Activated T-cell treated with anti-CD3 and anti-CD28 coated beads for 4 hours (primary cell): Measurements from ENCODE around the gene MET.
"Not testable (repeated sequence)": the region's sequence is repeated elsewhere in the genome, so short reads cannot be mapped to it uniquely, and the experiment has no call there.

ENCODE experiments used
- DNase-seq: peaks from one replicate; pipeline ENCODE4 v3.0.0-alpha.2; 2020

MET gene

GRCh38 chr7:116671681-116672595 lies at the start of gene MET:
MET (plus strand) TSS chr7:116672196; CDS start chr7:116699085, 26,889 bp downstream.
- DNase-seq = peak; percentile 1

DNA sequence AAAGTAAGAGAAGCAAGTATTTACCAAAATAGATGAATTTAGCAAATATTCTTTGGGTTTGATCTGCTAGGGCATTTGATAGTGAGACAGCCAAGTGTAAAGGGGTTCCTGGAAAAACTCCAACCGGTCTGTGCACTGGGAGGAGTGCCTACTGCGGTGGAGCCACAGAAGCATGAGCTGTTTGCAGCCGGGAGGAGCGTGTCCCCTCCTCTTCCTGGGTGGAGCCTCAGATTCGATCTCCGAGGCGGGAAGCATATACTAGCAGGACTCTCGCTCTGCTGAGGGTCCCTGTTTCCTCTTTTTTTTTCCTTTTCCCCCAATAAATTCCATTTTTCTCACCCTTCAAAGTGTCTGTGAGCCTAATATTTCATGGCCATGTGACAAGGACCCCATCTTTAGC lies 45.1 kb upstream of the MET start:
- no peak for DNase-seq

DNA sequence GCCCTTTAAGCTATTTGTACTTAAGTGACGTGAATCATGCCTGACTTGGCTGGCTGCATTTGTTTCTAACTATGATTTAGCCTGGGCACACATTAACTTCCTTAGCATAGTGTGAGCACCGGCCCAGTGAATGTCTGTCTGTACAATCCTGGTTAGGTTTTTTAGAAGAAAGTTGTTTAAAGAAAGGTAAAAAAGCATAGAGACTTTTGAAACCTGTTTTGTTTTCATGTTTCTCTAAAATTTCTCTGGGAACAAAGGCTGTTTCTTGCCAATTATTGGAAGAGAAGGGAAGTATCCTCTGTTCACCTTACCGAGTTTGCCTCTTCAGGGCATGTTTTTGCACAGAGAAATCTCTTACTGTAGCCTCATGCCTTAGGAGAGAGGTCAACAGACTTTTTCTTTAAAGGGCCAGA lies 42.9 kb upstream of the MET start:
- no peak for DNase-seq

DNA sequence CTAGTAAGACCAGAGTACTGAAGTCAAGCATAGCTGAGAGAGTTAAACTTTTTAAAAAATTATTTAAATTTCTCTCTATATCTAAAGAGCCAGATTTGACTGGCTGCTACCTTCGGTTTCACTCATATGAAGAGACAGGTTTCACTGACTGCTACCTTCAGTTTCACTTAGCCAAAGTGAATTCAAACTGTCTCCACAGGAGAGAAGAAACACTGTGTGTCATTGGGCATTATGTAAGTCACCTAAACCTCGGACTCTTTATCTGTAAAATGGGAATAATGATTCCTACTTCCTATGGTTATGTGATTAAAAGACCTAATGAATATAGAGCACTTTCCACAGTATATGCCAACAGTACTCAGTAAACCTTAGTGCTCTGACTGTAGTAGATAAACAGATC lies 41.6 kb upstream of the MET start:
- no peak for DNase-seq

DNA sequence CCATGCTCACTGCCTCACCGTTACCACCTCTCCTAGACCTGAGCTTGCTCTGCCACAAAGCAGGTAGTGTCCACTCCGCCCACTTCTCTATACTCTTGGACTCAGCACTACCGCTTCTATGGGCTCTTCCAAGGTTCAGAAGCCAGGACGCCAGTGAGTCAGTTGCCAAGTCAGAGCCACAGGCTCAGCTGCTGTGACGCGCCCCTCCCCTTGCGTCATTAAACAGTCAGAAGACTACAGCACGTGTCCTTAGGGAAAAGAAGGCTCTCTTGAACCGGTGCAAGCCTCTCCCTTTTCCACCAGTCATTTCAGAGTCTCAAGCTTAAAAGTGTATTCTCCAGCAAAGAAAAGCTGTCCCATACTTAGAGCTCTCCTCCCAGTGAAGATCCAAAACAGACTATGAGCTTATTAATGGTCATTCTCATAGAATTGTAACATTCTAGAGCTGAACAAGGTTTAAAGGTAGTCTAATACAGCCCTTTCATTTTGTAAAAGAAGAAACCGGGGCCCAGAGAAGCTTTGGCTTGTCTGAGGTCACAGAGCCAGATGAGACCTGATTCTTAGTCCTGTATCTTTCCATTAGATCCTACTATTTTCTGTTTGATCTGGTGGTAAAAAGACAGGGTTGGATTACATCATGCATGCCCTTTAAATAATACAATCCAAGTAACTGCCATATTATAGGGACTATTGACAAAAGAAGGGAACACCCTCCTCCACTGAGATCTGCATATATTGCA lies 40.9 kb upstream of the MET start:
- no peak for DNase-seq

DNA sequence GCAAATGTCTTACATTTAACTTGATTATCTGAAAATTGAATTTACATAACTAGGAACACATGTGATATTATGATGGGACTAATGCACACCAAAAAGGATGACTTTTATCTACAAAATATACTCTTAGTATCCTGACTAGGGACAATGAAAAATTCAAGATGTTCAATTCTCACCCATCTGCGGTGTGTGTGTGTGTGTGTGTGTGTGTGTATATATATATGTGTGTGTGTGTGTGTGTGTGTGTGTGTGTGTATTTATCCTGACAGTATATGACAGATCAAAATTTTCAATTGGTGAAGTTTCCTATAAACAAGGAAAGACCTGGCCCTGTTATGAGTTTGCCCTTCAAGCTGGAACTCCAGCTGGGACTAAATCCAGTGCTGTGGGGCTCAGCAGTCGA lies 40.3 kb upstream of the MET start:
- no peak for DNase-seq

- no peak for DNase-seq
These were observed 39.6 kb upstream of the MET start for GRCh38 chr7:116632384-116632783.

DNA sequence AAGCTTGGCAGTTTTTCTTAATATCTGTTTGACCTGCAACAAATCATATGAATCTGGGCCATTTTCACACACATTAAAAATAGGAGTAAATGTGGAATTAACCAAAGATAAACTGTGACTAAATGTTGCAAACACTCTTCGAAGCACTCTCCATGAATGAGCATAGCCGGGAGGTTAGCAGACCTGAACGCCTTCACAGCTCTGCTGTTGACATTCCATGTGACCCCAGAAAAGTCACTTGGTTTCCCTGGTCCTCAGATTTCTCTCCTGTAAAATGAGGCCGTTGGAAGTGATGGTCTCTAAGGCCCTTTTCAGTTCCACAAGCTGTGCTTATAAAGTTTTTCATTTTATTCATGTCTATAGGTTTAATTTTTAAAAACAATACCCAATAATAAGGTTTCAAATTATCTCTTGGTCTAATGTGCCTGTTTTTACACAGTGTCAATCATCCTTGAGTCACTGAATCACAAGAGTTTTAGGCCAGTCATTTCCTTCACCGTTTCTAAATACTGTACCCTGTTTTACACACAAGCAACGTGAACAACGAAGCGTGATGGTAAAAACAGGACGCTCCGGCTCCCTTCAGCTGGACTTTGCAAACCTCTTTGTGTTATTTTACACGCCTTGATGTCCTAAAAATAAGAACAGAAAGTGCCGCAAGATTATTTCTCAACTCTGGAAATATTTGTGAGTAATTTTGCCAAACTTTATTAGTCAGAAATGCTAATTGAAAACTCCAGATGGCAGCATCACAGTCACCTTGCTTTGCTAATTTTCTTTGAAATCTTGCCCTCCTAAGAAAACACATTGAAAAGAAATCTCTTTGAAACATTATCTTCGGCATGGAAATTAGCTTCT lies 38.6 kb upstream of the MET start:
- DNase-seq = no peak

- DNase-seq = no peak
These were observed 35.0 kb upstream of the MET start for GRCh38 chr7:116636997-116637396.

- DNase-seq = not testable (repeated sequence)
These were observed 33.4 kb upstream of the MET start for GRCh38 chr7:116638592-116638991.

GRCh38 chr7:116641551-116642153 lies 30.3 kb upstream of the MET start:
- DNase-seq = no peak

- DNase-seq = not testable (repeated sequence)
These were observed 28.8 kb upstream of the MET start for GRCh38 chr7:116643148-116643547.

GRCh38 chr7:116644628-116645027 lies 27.4 kb upstream of the MET start:
- no peak for DNase-seq

DNA sequence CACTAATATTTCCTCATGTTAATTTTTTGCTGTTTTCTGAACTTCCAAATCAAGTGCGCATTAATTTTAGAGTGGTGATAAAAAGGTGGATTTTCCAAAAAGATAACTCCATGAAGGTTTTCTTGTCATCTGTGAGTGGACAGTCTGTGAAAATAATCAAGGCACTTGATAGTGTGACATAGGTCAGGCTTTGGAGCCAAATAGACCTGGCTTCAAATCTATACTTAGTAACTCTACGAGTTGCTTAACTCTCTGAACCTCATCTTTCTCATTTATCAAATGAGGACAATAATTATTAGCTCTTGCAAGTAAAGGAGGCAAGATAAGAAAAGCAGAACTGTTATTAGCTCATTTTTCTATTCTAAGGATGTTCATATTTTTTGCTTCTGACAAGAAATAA lies 24.7 kb upstream of the MET start:
- no peak for DNase-seq

- no peak for DNase-seq
These were observed 24.1 kb upstream of the MET start for GRCh38 chr7:116647861-116648260.

DNA sequence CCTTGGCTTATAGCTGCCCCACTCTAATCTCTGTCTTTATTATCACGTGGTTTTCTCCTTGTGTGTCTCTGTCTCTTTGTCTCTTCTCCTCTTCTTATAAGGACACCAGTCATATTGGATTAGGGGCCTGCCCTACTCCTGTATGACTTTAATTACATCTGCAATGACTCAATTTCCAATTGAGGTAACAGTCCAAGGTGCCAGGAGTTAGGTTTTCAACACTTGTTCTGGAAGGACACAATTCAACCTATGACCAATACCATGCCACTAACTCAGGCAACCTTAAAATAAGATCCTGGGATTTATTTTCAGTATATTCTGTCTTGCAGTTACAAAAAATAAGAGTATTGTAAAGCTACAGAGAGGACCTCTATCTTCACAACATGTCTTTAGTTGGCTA lies 21.6 kb upstream of the MET start:
- no peak for DNase-seq

- no peak for DNase-seq
These were observed 19.2 kb upstream of the MET start for GRCh38 chr7:116652793-116653192.

- no peak for DNase-seq
These were observed 18.8 kb upstream of the MET start for GRCh38 chr7:116653204-116653603.

GRCh38 chr7:116653646-116654045 lies 18.4 kb upstream of the MET start:
- no peak for DNase-seq

DNA sequence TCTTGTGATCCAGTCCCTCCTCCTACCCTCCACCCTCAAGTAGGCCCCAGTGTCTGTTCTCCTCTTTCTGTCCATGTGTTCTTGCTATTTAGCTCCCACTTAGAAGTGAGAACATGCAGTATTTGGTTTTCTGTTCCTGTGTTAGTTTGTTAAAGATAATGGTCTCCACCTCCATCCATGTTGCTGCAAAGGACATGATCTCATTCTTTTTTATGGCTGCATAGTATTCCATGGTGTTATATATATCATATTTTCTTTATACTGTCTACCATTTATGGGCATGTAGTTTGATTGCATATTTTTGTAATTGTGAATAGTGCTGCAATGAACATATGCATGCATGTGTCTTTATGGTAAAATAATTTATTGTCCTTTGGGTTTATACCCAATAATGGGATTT lies 12.7 kb upstream of the MET start:
- DNase-seq = not testable (repeated sequence)

DNA sequence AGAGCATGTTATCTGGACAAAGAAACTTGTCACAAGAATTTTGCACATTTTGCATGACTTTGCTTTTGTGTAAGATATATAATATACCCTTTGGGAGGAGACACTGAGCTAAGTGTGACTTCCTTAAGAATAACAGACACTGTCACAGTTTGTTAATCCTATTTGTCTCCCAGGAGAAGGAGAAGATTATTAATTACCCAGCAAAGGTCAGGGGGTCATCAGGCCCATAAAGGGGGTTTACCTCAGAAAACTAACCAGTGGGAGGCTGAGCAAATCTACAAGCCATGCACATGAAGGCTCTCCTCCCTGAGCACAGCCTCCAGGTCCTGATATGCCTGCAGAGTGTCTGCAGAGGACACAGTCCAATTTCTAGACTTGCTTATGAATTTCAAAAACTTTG lies 10.1 kb upstream of the MET start:
- DNase-seq = no peak

DNA sequence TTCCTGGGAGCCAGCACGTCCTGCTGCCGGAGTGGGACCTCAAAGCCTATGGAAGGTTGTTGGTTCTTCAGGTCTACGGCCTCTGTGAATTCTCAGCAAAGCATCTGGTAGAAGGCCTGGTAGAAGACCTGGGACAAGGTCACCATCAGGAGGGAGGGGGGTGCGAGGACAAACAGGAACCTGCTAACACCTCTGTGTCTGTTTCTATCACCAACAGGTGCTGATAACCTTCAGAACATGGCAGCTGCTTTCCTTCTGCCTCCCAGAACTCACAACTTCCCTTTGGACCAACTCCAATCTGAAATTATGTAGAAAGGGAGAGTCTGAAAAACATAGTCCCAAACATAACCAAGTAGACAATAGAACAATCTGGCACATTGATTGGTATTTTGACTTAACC lies 8.3 kb upstream of the MET start:
- DNase-seq = no peak
